ENCODE measurements around the gene LMNA.

The LMNA gene

GRCh38 chr1:156146769-156147405, 32.4 kb downstream of the LMNA start:
- peak overlapping the region; percentile 92 for H3K27ac Mint-ChIP-seq
- H3K4me3 Mint-ChIP-seq, result peak overlapping the region; percentile 57
- no peaks in the 10 kb centered on the region for H3K9me3 Mint-ChIP-seq
- no peaks in the 10 kb centered on the region for H3K36me3 Mint-ChIP-seq (ENCODE audit: low read depth)
- H3K27me3 Mint-ChIP-seq, result no peaks in the 10 kb centered on the region
- peaks cover 54% of the 10 kb centered on the region for H3K4me1 Mint-ChIP-seq (ENCODE audit: low read depth)
- DNase-seq, result peak; percentile 54

- Mint-ChIP-seq H3K4me1 (ENCODE audit: low read depth) (peaks cover 67% of the 10 kb centered on the region), H3K27ac (peak overlapping the region; percentile 87), H3K4me3 (no peak overlapping the region), H3K36me3 (ENCODE audit: low read depth) (no peaks in the 10 kb centered on the region), H3K9me3 (no peaks in the 10 kb centered on the region), H3K27me3 (no peaks in the 10 kb centered on the region)
- DNase-seq, result peak; percentile 42
Observed at GRCh38 chr1:156148216-156148615, 33.7 kb downstream of the LMNA start.

DNA sequence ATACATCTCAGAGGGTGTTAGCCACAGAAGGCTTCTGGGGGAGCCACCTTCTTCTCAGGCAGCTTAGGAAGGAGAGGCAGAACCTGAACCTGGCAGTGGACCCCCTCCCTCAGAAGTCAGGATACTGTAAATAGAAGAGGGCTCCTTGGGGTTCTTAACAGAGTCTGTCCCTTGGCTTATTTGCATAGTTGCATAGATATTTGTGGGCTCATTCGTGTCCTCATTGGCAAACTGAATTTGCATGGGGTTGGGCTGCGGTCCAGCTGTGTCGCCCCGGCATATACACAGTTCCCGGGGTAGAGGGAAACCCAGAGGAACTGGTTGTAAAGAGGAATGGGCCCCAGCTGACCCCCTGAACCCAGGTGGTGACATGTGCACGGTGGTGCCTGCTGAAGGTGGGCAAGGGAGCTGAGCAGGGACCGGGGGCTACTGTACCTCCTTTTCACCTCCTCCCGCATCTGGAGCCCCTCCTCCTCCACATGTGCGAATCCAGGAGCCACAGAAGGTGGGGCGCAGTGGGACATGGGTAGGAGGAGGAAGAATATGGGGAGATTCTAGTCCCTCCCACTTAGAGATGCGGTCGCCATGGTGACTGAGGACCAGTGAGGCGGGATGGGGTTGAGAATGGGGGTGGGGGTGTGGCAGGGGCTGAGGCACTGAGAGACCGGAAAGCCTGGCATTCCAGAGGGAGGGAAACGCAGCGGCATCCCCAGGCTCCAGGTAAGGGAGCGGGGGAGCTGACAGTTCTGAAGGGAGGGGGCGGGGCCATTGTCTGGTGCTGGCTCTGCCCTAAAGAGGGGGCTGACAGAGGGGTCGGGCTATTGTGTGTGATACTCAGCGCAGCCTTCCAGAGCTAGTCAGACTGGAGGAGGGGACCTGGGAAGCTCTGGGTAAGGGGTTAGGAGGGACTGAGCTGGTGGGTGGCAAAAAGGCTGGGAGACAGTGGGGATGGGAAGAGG, 35.1 kb downstream of the LMNA start:
- H3K27ac Mint-ChIP-seq, result peak overlapping the region; percentile 51
- no peaks in the 10 kb centered on the region for H3K27me3 Mint-ChIP-seq
- DNase-seq, result no peak
- peaks cover 3% of the 10 kb centered on the region for H3K36me3 Mint-ChIP-seq (ENCODE audit: low read depth)
- no peaks in the 10 kb centered on the region for H3K9me3 Mint-ChIP-seq
- no peak overlapping the region for H3K4me3 Mint-ChIP-seq
- peaks cover 81% of the 10 kb centered on the region for H3K4me1 Mint-ChIP-seq (ENCODE audit: low read depth)

GRCh38 chr1:156150333-156151011, 36.0 kb downstream of the LMNA start:
- Mint-ChIP-seq H3K27ac (peak overlapping the region; percentile 51), H3K9me3 (no peaks in the 10 kb centered on the region), H3K36me3 (ENCODE audit: low read depth) (peaks cover 3% of the 10 kb centered on the region), H3K27me3 (no peaks in the 10 kb centered on the region), H3K4me1 (ENCODE audit: low read depth) (peaks cover 87% of the 10 kb centered on the region), H3K4me3 (no peak overlapping the region)
- DNase-seq, result no peak

- no peak for DNase-seq
- H3K4me3 Mint-ChIP-seq, result no peak overlapping the region
- H3K4me1 Mint-ChIP-seq (ENCODE audit: low read depth), result peaks cover 87% of the 10 kb centered on the region
Observed at GRCh38 chr1:156151093-156151688, 36.7 kb downstream of the LMNA start.

GRCh38 chr1:156152628-156153027, 38.1 kb downstream of the LMNA start:
- Mint-ChIP-seq H3K27me3 (no peaks in the 10 kb centered on the region), H3K4me1 (ENCODE audit: low read depth) (peaks cover 90% of the 10 kb centered on the region), H3K36me3 (ENCODE audit: low read depth) (peaks cover 21% of the 10 kb centered on the region), H3K4me3 (no peak overlapping the region), H3K9me3 (no peaks in the 10 kb centered on the region), H3K27ac (peak overlapping the region; percentile 65)
- DNase-seq, result no peak

More at GRCh38 chr1:156151093-156151688, 36.7 kb downstream of the LMNA start:
- H3K27me3 Mint-ChIP-seq, result no peaks in the 10 kb centered on the region
- peaks cover 7% of the 10 kb centered on the region for H3K36me3 Mint-ChIP-seq (ENCODE audit: low read depth)
- no peaks in the 10 kb centered on the region for H3K9me3 Mint-ChIP-seq
- peak overlapping the region; percentile 50 for H3K27ac Mint-ChIP-seq

- Mint-ChIP-seq H3K27me3 (no peaks in the 10 kb centered on the region), H3K27ac (peak within 1 kb of the TSS; percentile 83), H3K9me3 (no peaks in the 10 kb centered on the region), H3K4me1 (ENCODE audit: low read depth) (peaks cover 90% of the 10 kb centered on the region), H3K4me3 (peak within 1 kb of the TSS; percentile 85), H3K36me3 (ENCODE audit: low read depth) (peaks cover 29% of the 10 kb centered on the region)
- DNase-seq, result no peak
Observed at GRCh38 chr1:156153362-156153761, 38.9 kb downstream of the LMNA start, which contains the start of gene SEMA4A. Gene SEMA4A, plus strand, starts transcription at chr1:156153585. Its CDS starts 994 bp downstream, at chr1:156154579.

- H3K27me3 Mint-ChIP-seq, result no peaks in the 10 kb centered on the region
- no peaks in the 10 kb centered on the region for H3K9me3 Mint-ChIP-seq
- H3K4me1 Mint-ChIP-seq (ENCODE audit: low read depth), result peaks cover 92% of the 10 kb centered on the region
- peak; percentile 61 for DNase-seq
- H3K27ac Mint-ChIP-seq, result peak overlapping the region; percentile 83
- peak overlapping the region; percentile 85 for H3K4me3 Mint-ChIP-seq
- peaks cover 38% of the 10 kb centered on the region for H3K36me3 Mint-ChIP-seq (ENCODE audit: low read depth)
Observed at GRCh38 chr1:156154317-156154749, 39.8 kb downstream of the LMNA start.

DNA sequence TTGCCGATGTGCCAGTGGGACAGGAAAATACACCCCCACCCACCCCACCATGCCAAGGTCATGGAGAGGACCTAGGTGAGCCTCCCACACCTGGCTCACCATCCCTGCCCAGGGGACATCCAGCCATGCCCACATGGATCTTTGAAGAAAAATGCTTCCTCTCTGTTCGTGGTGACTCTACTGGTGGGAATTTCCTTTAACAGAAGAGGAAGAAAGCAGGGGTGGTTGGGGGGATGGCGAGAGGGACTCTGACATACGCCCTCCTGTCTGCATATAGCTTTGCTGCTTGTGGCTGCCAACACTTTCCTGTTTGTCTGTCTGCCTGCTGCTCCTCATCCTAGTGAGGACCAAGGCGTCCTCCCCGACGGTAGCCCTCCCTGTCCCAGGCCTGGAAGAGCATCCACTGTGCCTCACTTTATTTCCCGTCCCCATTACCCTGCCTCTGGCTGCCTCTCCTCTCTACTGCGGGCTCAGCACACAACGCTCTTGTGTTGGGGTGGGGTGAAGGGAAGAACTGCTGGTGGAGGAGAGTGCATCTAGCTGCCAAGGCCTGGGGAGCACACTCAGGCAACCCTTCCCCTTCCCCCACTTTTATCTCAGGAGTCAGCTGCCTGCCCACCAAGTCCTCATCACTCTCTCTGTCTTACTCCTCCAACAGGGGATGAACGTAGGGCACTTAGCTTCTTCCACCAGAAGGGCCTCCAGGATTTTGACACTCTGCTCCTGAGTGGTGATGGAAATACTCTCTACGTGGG, 41.4 kb downstream of the LMNA start:
- Mint-ChIP-seq H3K4me3 (peak overlapping the region; percentile 85), H3K36me3 (ENCODE audit: low read depth) (peaks cover 53% of the 10 kb centered on the region), H3K9me3 (no peaks in the 10 kb centered on the region), H3K27ac (peak overlapping the region; percentile 73), H3K4me1 (ENCODE audit: low read depth) (peaks cover 94% of the 10 kb centered on the region), H3K27me3 (no peaks in the 10 kb centered on the region)
- DNase-seq, result no peak

- Mint-ChIP-seq H3K36me3 (ENCODE audit: low read depth) (peaks cover 66% of the 10 kb centered on the region), H3K27me3 (no peaks in the 10 kb centered on the region), H3K4me3 (peak overlapping the region; percentile 85), H3K9me3 (no peaks in the 10 kb centered on the region), H3K4me1 (ENCODE audit: low read depth) (peaks cover 94% of the 10 kb centered on the region), H3K27ac (peak overlapping the region; percentile 12)
- DNase-seq, result no peak
Observed at GRCh38 chr1:156157506-156157905, 43.0 kb downstream of the LMNA start.

DNA sequence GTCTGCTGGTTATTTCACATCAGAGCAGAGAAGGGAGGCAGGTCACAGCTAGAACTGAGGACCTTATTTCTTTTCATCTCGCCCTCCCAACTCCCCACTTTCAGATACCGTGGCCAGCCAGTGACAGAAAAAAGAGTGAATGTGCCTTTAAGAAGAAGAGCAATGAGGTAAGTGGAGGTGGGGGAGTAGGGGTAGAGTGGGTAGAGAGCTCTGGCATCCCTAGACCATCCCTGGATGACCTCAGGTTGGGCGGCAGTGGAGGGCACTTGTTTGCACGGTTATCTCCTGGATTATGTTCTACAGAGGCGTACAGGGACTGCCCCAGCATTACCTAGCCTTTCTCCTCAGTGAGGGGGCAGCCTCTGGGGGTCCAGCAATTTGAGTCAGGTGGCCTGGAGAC, 43.5 kb downstream of the LMNA start:
- H3K27ac Mint-ChIP-seq, result peak overlapping the region; percentile 92
- H3K36me3 Mint-ChIP-seq (ENCODE audit: low read depth), result peaks cover 71% of the 10 kb centered on the region
- H3K4me3 Mint-ChIP-seq, result peak overlapping the region; percentile 4
- H3K4me1 Mint-ChIP-seq (ENCODE audit: low read depth), result peaks cover 92% of the 10 kb centered on the region
- no peaks in the 10 kb centered on the region for H3K9me3 Mint-ChIP-seq
- no peak for DNase-seq
- no peaks in the 10 kb centered on the region for H3K27me3 Mint-ChIP-seq

GRCh38 chr1:156160000-156160742, 45.7 kb downstream of the LMNA start:
- H3K4me1 Mint-ChIP-seq (ENCODE audit: low read depth), result peaks cover 85% of the 10 kb centered on the region
- peaks cover 2% of the 10 kb centered on the region for H3K9me3 Mint-ChIP-seq
- peak overlapping the region; percentile 92 for H3K27ac Mint-ChIP-seq
- DNase-seq, result no peak
- no peaks in the 10 kb centered on the region for H3K27me3 Mint-ChIP-seq
- peak overlapping the region; percentile 69 for H3K4me3 Mint-ChIP-seq
- H3K36me3 Mint-ChIP-seq (ENCODE audit: low read depth), result peaks cover 84% of the 10 kb centered on the region

GRCh38 chr1:156160743-156161171, 46.2 kb downstream of the LMNA start:
- peak; percentile 86 for DNase-seq
- Mint-ChIP-seq H3K27me3 (no peaks in the 10 kb centered on the region), H3K9me3 (peaks cover 7% of the 10 kb centered on the region), H3K27ac (peak overlapping the region; percentile 92), H3K36me3 (ENCODE audit: low read depth) (peaks cover 88% of the 10 kb centered on the region), H3K4me1 (ENCODE audit: low read depth) (peaks cover 85% of the 10 kb centered on the region), H3K4me3 (peak overlapping the region; percentile 69)

Data from activated T-cell treated with anti-CD3 and anti-CD28 coated beads, Interleukin-2, amount 50 U/mL, for 24 hours (primary cell).